HepG2 (cell line): ENCODE data around the gene RNASE12. TPM values are rescaled to one million over a fixed set of nuclear protein-coding genes. Genes with fewer than 3 reads are reported as not detected.

Experiments
- ATAC-seq: fragments of 200-7000 bp; cut with Tn5 transposase; 3 replicates; pipeline ENCODE4 v1.9.1; 2020; ENCODE audit warnings: mild to moderate bottlenecking, moderate library complexity
- BruUV-seq: library from RNA; stranded (reverse); fragments of 400-500 nt; replicated peaks from 2 replicates; lab custom pipeline; 2021; lab: Mats Ljungman, UMichigan
- CTCF ChIA-PET: fragments of 300-600 bp; formaldehyde crosslinking; extraction: SDS; loops from one replicate; lab custom pipeline; 2021; ENCODE audit warnings: low total read pairs, inconsistent platforms, low intra/inter-chr PET ratio; lab: Yijun Ruan, JAX
- POLR2A ChIA-PET: fragments of 350-600 bp; sonication (Branson Sonifier 250); formaldehyde crosslinking; loops from one replicate; lab custom pipeline; 2020; ENCODE audit warnings: antibody characterized with exemption, inconsistent platforms; lab: Yijun Ruan, JAX
- DNase-seq: peaks from one replicate; pipeline ENCODE4 v3.0.0-alpha.2; 2015; ENCODE audit warnings: low spot score
- FAIRE-seq: peaks from 3 replicates; lab custom pipeline; 2011; peaks lifted over from hg19 to GRCh38; lab: Jason Lieb, UNC
- H2AFZ ChIP-seq: one replicate; pipeline ENCODE4 v1.6.1; 2011; ENCODE audit warnings: low read length, inconsistent platforms
- H3K27ac ChIP-seq: fragments of 300-600 bp; 3 replicates; pipeline ENCODE4 v1.8.0; 2011; ENCODE audit warnings: mixed run types, mild to moderate bottlenecking, mixed read lengths, low read length, inconsistent platforms; ENCODE audit not compliant: insufficient read depth; ENCODE audit errors: extremely low read length
- H3K27me3 ChIP-seq, 2 experiments: fragments of 200-600 bp in 1 of 2; 2 replicates in 1 of 2; 3 replicates in 1 of 2; pipeline versions ENCODE4 v1.6.0 to v1.8.0; 2011; ENCODE audit warnings: low read length in 2 of 2, mild to moderate bottlenecking in 2 of 2, moderate library complexity in 2 of 2, inconsistent platforms in 1 of 2; ENCODE audit not compliant: insufficient read depth in 2 of 2, control insufficient read depth in 1 of 2
- H3K36me3 ChIP-seq, 2 experiments: fragments of 200-600 bp in 1 of 2; replicated peaks in 1 of 2; 2 replicates in 1 of 2; 3 replicates in 1 of 2; pipeline versions ENCODE4 v1.5.1 to v1.8.0; 2011; ENCODE audit warnings: low read length in 2 of 2, inconsistent platforms in 1 of 2; ENCODE audit not compliant: insufficient read depth in 2 of 2, control insufficient read depth in 1 of 2
- H3K4me1 ChIP-seq: 2 replicates; pipeline ENCODE4 v1.5.1; 2012; ENCODE audit warnings: low read length, inconsistent platforms; ENCODE audit not compliant: insufficient read depth
- H3K4me2 ChIP-seq: 2 replicates; pipeline ENCODE4 v1.6.0; 2011; ENCODE audit warnings: low read depth, low read length, inconsistent platforms
- H3K4me3 ChIP-seq, 3 experiments: fragments of 200-600 bp in 1 of 3; sonication (generic), shearing (Covaris generic) in 1 of 3; replicated peaks in 1 of 3; 2 replicates each; pipeline ENCODE4 v1.5.1; 2011 to 2016; ENCODE audit warnings: low read length in 3 of 3, inconsistent platforms in 2 of 3, low read depth in 2 of 3, mild to moderate bottlenecking in 2 of 3, control low read depth in 1 of 3, mixed read lengths in 1 of 3; ENCODE audit not compliant: insufficient read depth in 1 of 3
- H3K79me2 ChIP-seq: one replicate; pipeline ENCODE4 v1.6.1; 2011; ENCODE audit warnings: low read length, inconsistent platforms; ENCODE audit not compliant: insufficient read depth
- H3K9ac ChIP-seq: 2 replicates; pipeline ENCODE4 v1.6.0; 2011; ENCODE audit warnings: mild to moderate bottlenecking, low read depth, low read length, inconsistent platforms; ENCODE audit not compliant: insufficient read depth
- H3K9me3 ChIP-seq: 2 replicates; pipeline ENCODE4 v1.5.1; 2012; ENCODE audit warnings: mild to moderate bottlenecking, low read length
- H4K20me1 ChIP-seq: 2 replicates; pipeline ENCODE4 v1.6.0; 2011; ENCODE audit warnings: inconsistent platforms, mild to moderate bottlenecking, low read length, moderate library complexity; ENCODE audit not compliant: insufficient read depth
- CHD4 ChIP-seq: fragments of 200-600 bp; sonication (generic); IDR thresholded peaks from 2 replicates; pipeline ENCODE4 v1.7.0; 2017; ENCODE audit warnings: mild to moderate bottlenecking, low read length, borderline replicate concordance
- ETV5 ChIP-seq: IDR thresholded peaks from 2 replicates; pipeline ENCODE4 v1.6.1; 2018; ENCODE audit warnings: missing biosample characterization, missing genetic modification reagents, inconsistent platforms, borderline replicate concordance
- HNF4A ChIP-seq: sonication (generic); formaldehyde crosslinking; IDR thresholded peaks from 2 replicates; pipeline ENCODE4 v1.4.0; 2020; ENCODE audit warnings: missing genetic modification reagents
- MAF1 ChIP-seq: sonication (generic); formaldehyde crosslinking; IDR thresholded peaks from 2 replicates; pipeline ENCODE4 v1.5.0; 2020; ENCODE audit warnings: missing genetic modification reagents, borderline replicate concordance
- MED1 ChIP-seq: sonication (generic); formaldehyde crosslinking; IDR thresholded peaks from 2 replicates; pipeline ENCODE4 v1.4.0; 2020; ENCODE audit warnings: missing genetic modification reagents
- MLXIP ChIP-seq: sonication (generic); formaldehyde crosslinking; IDR thresholded peaks from 2 replicates; pipeline ENCODE4 v1.9.0; 2021; ENCODE audit warnings: missing genetic modification reagents, borderline replicate concordance
- TAF15 ChIP-seq: fragments of 200-400 bp; formaldehyde crosslinking; IDR thresholded peaks from one replicate; pipeline ENCODE4 v1.6.1; 2018; ENCODE audit warnings: mild to moderate bottlenecking, low read depth, low read length; ENCODE audit not compliant: poor library complexity, severe bottlenecking
- YY1 ChIP-seq: IDR thresholded peaks from 2 replicates; pipeline ENCODE4 v1.6.1; 2011; ENCODE audit warnings: low read length, low read depth, moderate library complexity, mild to moderate bottlenecking; ENCODE audit not compliant: insufficient read depth, insufficient replicate concordance
- WGBS: methylation state at CpG from one replicate; pipeline ENCODE4 v1.1.6; 2017; ENCODE audit warnings: low lambda C conversion rate; 5-methylcytosine and 5-hydroxymethylcytosine counted together
- in situ Hi-C: cut with HindIII; loops from 2 replicates; pipeline ENCODE4 v1.10.0; 2017; ENCODE audit warnings: low pct_unique_long_range_greater_than_20kb; ENCODE audit not compliant: extremely low pct_ligation_motif_present
- intact Hi-C: fragments of 100-400 bp; cut with micrococcal nuclease; formaldehyde crosslinking; loops from one replicate; pipeline ENCODE4 v1.10.0; 2022; ENCODE audit not compliant: unreplicated experiment
- polyA plus RNA-seq, 8 experiments: library from polyadenylated mRNA; depleted of rRNA in 3 of 8; stranded (reverse) in 7 of 8; unstranded in 1 of 8; fragments of >200 nt; fragmentation: Illumina TruSeq in 4 of 8; extraction: Trizol in 4 of 8; gene quantifications; 2 replicates each; pipeline versions ENCODE4 v1.2.1 to v1.2.3, GENCODE V29; 2011 to 2016; ENCODE audit warnings: low read depth in 4 of 8, missing spikeins in 1 of 8, mixed read lengths in 1 of 8; ENCODE audit not compliant: insufficient read depth in 1 of 8
- total RNA-seq, 5 experiments: library from RNA; depleted of rRNA; stranded (reverse); fragments of >200 nt; fragmentation: Illumina TruSeq; extraction: Trizol; gene quantifications; 2 replicates each; pipeline ENCODE4 v1.2.3, GENCODE V29; 2016; ENCODE audit warnings: low read depth in 1 of 5

RNASE12 gene
- total and polyA plus RNA-seq, 2 of the 13 experiments (the other 11 are each of a cell fraction or from before 2014, with no cell fraction given) = not detected

DNA sequence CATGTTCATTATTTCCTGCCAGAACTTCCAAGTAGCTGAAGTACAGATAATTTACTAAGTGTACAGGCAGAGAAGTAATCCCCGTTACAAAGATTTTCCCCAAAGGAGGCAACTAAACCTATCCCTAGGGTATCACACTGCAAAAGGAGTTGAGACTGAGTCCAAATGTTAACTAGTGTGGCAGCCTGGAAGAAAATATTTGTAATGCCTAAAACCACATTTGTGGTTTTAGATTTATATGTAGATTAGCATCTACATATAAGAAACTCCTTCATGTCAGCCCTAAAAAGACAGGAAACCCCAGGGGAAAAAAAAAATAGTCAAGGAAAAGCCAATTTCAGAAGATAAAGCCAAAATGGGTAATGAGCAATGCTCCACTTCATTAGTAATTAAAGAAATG, 1.4 kb upstream of the RNASE12 start (continued):
- TF ChIP-seq CHD4 (no peak), MLXIP (CRISPR knock-in tag) (no peak), MED1 (CRISPR knock-in tag) (no peak), ETV5 (CRISPR knock-in tag) (no peak), YY1 (no peak), MAF1 (CRISPR knock-in tag) (no peak)
- TF ChIP-seq, all 625 proteins: peak for 0

GRCh38 chr14:20587489-20588154, 3.6 kb downstream of the RNASE12 start, which contains the start of gene RNASE11:
RNASE11 (minus strand) TSS chr14:20588001.
- 0 out of 3 replicates have a peak, but pooled peaks have one; percentile 25 for ATAC-seq
- no TSS peak for BruUV-seq
- in situ Hi-C loops = no loop called here

More at GRCh38 chr14:20587489-20588154, 3.6 kb downstream of the RNASE12 start, which contains the start of gene RNASE11:
- CTCF ChIA-PET = no interaction called here
- intact Hi-C loops = no loop called here
- H2AFZ ChIP-seq = no peak within 1 kb of the TSS
- WGBS = 20% methylated on average over 6 of the region's 6 CpGs
- H3K4me1 ChIP-seq = no peaks in the 10 kb centered on the region
- H3K9me3 ChIP-seq = no peaks in the 10 kb centered on the region
- peaks cover 2 to 17% of the 10 kb centered on the region in 2 experiments; a peak in 3 of 5 replicates for H3K27me3 ChIP-seq
- POLR2A ChIA-PET = no interaction called here
- FAIRE-seq (no peak), DNase-seq (no peak)
- no peaks in the 10 kb centered on the region for H3K79me2 ChIP-seq
- H3K36me3 ChIP-seq = no peaks in the 10 kb centered on the region
- no peaks in the 10 kb centered on the region for H4K20me1 ChIP-seq
- TF ChIP-seq HNF4A = 0 out of 2 replicates have a peak, but pooled peaks have one; percentile 17
- TF ChIP-seq TAF15 = no peak
- H3K4me2 ChIP-seq = no peak within 1 kb of the TSS
- H3K9ac ChIP-seq = no peak within 1 kb of the TSS
- no peak within 1 kb of the TSS for H3K4me3 ChIP-seq
- no peak within 1 kb of the TSS for H3K27ac ChIP-seq
